Keratinocyte (primary cell): ENCODE data around the gene IFITM5. TPM values are rescaled to one million over a fixed set of nuclear protein-coding genes. Genes with fewer than 3 reads are reported as not detected.

Experiments
- DNase-seq: peaks from one replicate; pipeline ENCODE4 v3.0.0-alpha.2; 2011; ENCODE audit warnings: low read depth, missing footprints, low spot score
- FAIRE-seq: peaks from 2 replicates; lab custom pipeline; 2011; peaks lifted over from hg19 to GRCh38; lab: Jason Lieb, UNC
- H2AFZ ChIP-seq: 2 replicates; pipeline ENCODE4 v1.6.0; 2012; ENCODE audit warnings: low read length, control low read depth, inconsistent platforms; ENCODE audit not compliant: control insufficient read depth
- H3K27ac ChIP-seq: 2 replicates; pipeline ENCODE4 v1.5.1; 2011; ENCODE audit warnings: low read length; ENCODE audit not compliant: control insufficient read depth, insufficient read depth
- H3K27me3 ChIP-seq: 3 replicates; pipeline ENCODE4 v1.6.0; 2011; ENCODE audit warnings: low read length; ENCODE audit not compliant: control insufficient read depth, insufficient read depth; ENCODE audit errors: extremely low read depth
- H3K36me3 ChIP-seq, 2 experiments: 2 replicates in 1 of 2; 3 replicates in 1 of 2; pipeline ENCODE4 v1.5.1; 2011; ENCODE audit warnings: low read length in 2 of 2, mild to moderate bottlenecking in 1 of 2; ENCODE audit not compliant: control insufficient read depth in 2 of 2, insufficient read depth in 2 of 2; ENCODE audit errors: extremely low read depth in 1 of 2
- H3K4me1 ChIP-seq: 3 replicates; pipeline ENCODE4 v1.5.1; 2011; ENCODE audit warnings: low read length; ENCODE audit not compliant: control insufficient read depth, insufficient read depth; ENCODE audit errors: extremely low read depth
- H3K4me2 ChIP-seq: 3 replicates; pipeline ENCODE4 v1.6.0; 2011; ENCODE audit warnings: low read depth, low read length; ENCODE audit not compliant: control insufficient read depth, insufficient read depth; ENCODE audit errors: extremely low read depth
- H3K4me3 ChIP-seq, 3 experiments: fragments of 200-600 bp in 1 of 3; sonication (generic) in 1 of 3; 2 replicates in 2 of 3; 3 replicates in 1 of 3; pipeline ENCODE4 v1.5.1; 2011 to 2016; ENCODE audit warnings: low read length in 3 of 3, mild to moderate bottlenecking in 3 of 3, control low read depth in 2 of 3, inconsistent platforms in 1 of 3, low read depth in 1 of 3, mixed read lengths in 1 of 3, mixed run types in 1 of 3, moderate library complexity in 1 of 3; ENCODE audit not compliant: control insufficient read depth in 2 of 3, insufficient read depth in 2 of 3; ENCODE audit errors: extremely low read depth in 1 of 3
- H3K79me2 ChIP-seq: 2 replicates; pipeline ENCODE4 v1.6.0; 2012; ENCODE audit warnings: low read length; ENCODE audit not compliant: control insufficient read depth, insufficient read depth
- H3K9ac ChIP-seq: 3 replicates; pipeline ENCODE4 v1.6.0; 2011; ENCODE audit warnings: low read length; ENCODE audit not compliant: control insufficient read depth, insufficient read depth; ENCODE audit errors: extremely low read depth
- H3K9me1 ChIP-seq: 3 replicates; pipeline ENCODE4 v1.6.0; 2011; ENCODE audit warnings: low read length; ENCODE audit not compliant: control insufficient read depth, insufficient read depth; ENCODE audit errors: extremely low read depth
- H3K9me3 ChIP-seq: 2 replicates; pipeline ENCODE4 v1.5.1; 2012; ENCODE audit warnings: low read depth, low read length; ENCODE audit not compliant: control insufficient read depth
- H4K20me1 ChIP-seq: 3 replicates; pipeline ENCODE4 v1.6.0; 2011; ENCODE audit warnings: low read length; ENCODE audit not compliant: control insufficient read depth, insufficient read depth; ENCODE audit errors: extremely low read depth
- EZH2 ChIP-seq: IDR thresholded peaks from one replicate; pipeline ENCODE4 v1.6.1; 2012; ENCODE audit warnings: inconsistent platforms, mild to moderate bottlenecking, low read length, moderate library complexity
- dilution Hi-C: fragments of 300-500 bp; cut with MboI; formaldehyde crosslinking; loops from one replicate; pipeline ENCODE4 v1.7.0; 2020; ENCODE audit warnings: low sequenced_read_pairs; ENCODE audit not compliant: extremely low pct_ligation_motif_present
- polyA plus RNA-seq, 5 experiments: library from polyadenylated mRNA; depleted of rRNA in 3 of 5; stranded (reverse) in 3 of 5; stranded (forward) in 1 of 5; unstranded in 1 of 5; fragments of >200 nt; gene quantifications; 1 replicate in 1 of 5; 2 replicates in 3 of 5; 3 replicates in 1 of 5; pipeline versions ENCODE4 v1.2.1 to v1.2.3, GENCODE V29; 2011 to 2012; ENCODE audit warnings: missing spikeins in 2 of 5, low read depth in 1 of 5, low replicate concordance in 1 of 5
- TF ChIP-seq, protein P1 (sequence below), 3 experiments: IDR thresholded peaks in 1 of 3; conservative IDR thresholded peaks in 1 of 3; optimal IDR thresholded peaks in 1 of 3; 2 replicates in 2 of 3; 3 replicates in 1 of 3; pipeline versions ENCODE3 to v1.5.1; 2011; ENCODE audit warnings: low read length in 3 of 3, mild to moderate bottlenecking in 3 of 3, moderate library complexity in 2 of 3, control low read depth in 1 of 3, inconsistent platforms in 1 of 3; ENCODE audit not compliant: insufficient read depth in 2 of 3; ENCODE audit errors: extremely low read depth in 1 of 3

IFITM5 gene
- polyA plus RNA-seq, 1 donor (not counting 4 experiments of a cell fraction or from before 2014, with no cell fraction given), result not detected

- TF ChIP-seq, protein P1, sequence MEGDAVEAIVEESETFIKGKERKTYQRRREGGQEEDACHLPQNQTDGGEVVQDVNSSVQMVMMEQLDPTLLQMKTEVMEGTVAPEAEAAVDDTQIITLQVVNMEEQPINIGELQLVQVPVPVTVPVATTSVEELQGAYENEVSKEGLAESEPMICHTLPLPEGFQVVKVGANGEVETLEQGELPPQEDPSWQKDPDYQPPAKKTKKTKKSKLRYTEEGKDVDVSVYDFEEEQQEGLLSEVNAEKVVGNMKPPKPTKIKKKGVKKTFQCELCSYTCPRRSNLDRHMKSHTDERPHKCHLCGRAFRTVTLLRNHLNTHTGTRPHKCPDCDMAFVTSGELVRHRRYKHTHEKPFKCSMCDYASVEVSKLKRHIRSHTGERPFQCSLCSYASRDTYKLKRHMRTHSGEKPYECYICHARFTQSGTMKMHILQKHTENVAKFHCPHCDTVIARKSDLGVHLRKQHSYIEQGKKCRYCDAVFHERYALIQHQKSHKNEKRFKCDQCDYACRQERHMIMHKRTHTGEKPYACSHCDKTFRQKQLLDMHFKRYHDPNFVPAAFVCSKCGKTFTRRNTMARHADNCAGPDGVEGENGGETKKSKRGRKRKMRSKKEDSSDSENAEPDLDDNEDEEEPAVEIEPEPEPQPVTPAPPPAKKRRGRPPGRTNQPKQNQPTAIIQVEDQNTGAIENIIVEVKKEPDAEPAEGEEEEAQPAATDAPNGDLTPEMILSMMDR (optimal IDR thresholded peaks at IDR 0.05 in 1 of 3, IDR thresholded peaks at IDR 0.05 in 1 of 3, conservative IDR thresholded peaks at IDR 0.05 in 1 of 3; ENCODE audit: extremely low read depth in 1 of 3, insufficient read depth in 2 of 3, low read length in 3 of 3), result no peak
- no peak for TF ChIP-seq EZH2
- Histone ChIP-seq H3K4me2 (no peak overlapping the region), H3K36me3 (peaks cover 28 to 36% of the 10 kb centered on the region in 2 experiments), H3K9me3 (no peaks in the 10 kb centered on the region), H3K4me1 (no peaks in the 10 kb centered on the region), H3K27ac (no peak overlapping the region), H3K27me3 (no peaks in the 10 kb centered on the region), H2AFZ (no peak overlapping the region), H3K79me2 (no peaks in the 10 kb centered on the region), H4K20me1 (no peaks in the 10 kb centered on the region), H3K9ac (no peak overlapping the region), H3K9me1 (no peaks in the 10 kb centered on the region), H3K4me3 (no peak overlapping the region)
- DNase-seq (no peak), FAIRE-seq (no peak)
- dilution Hi-C loops, result no loop called here
Measured at GRCh38 chr11:252666-253065, 46.7 kb downstream of the IFITM5 start.

DNA sequence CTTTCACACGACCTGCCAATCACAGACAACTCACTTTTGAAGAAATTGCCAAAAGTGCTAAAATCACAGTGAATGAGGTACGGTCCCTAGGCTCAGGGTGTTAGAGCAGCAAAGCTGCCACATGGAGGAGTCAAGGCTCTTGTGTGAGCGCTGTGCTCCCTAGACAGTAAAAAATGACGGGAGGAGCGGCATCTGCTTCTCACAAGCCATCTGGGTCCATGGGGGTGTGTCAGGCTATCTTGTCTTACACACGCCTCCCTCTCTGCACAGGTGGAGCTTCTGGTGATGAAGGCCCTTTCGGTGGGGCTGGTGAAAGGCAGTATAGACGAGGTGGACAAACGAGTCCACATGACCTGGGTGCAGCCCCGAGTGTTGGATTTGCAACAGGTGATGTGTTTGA, 47.8 kb downstream of the IFITM5 start:
- Histone ChIP-seq H3K9me1 (no peaks in the 10 kb centered on the region), H3K4me1 (no peaks in the 10 kb centered on the region), H3K27ac (no peak overlapping the region), H3K9ac (no peak overlapping the region), H3K4me2 (no peak overlapping the region), H3K4me3 (no peak overlapping the region), H3K36me3 (peaks cover 28 to 39% of the 10 kb centered on the region in 2 experiments), H3K79me2 (no peaks in the 10 kb centered on the region), H2AFZ (no peak overlapping the region), H4K20me1 (no peaks in the 10 kb centered on the region), H3K9me3 (no peaks in the 10 kb centered on the region), H3K27me3 (no peaks in the 10 kb centered on the region)
- TF ChIP-seq, protein P1 (optimal IDR thresholded peaks at IDR 0.05 in 1 of 3, IDR thresholded peaks at IDR 0.05 in 1 of 3, conservative IDR thresholded peaks at IDR 0.05 in 1 of 3; ENCODE audit: extremely low read depth in 1 of 3, insufficient read depth in 2 of 3, low read length in 3 of 3), result no peak
- no peak for TF ChIP-seq EZH2
- dilution Hi-C loops, result no loop called here
- FAIRE-seq (no peak), DNase-seq (no peak)
